Transverse colon (tissue), 4 donors: ENCODE data around the gene PSMF1. TPM values are rescaled to one million over a fixed set of nuclear protein-coding genes. Genes with fewer than 3 reads are reported as not detected.

Experiments used
- DNase-seq: peaks from one replicate; pipeline ENCODE4 v3.0.0-alpha.2; 2019
- H3K27ac ChIP-seq, 4 donors: fragments of 200-600 bp; sonication (generic); 2 replicates each; pipeline ENCODE4 v1.5.1; 2016 to 2018; ENCODE audit warnings: inconsistent platforms in 4 of 4
- H3K27me3 ChIP-seq: fragments of 200-600 bp; sonication (generic); 2 replicates; pipeline ENCODE4 v1.5.1; 2017; ENCODE audit warnings: inconsistent platforms
- H3K36me3 ChIP-seq, 4 donors: fragments of 200-600 bp; sonication (generic); 2 replicates each; pipeline ENCODE4 v1.5.1; 2017 to 2019; ENCODE audit warnings: inconsistent platforms in 4 of 4
- H3K4me1 ChIP-seq, 4 donors: fragments of 200-600 bp; sonication (generic); 2 replicates each; pipeline ENCODE4 v1.5.1; 2017 to 2020; ENCODE audit warnings: inconsistent platforms in 4 of 4
- H3K4me3 ChIP-seq, 4 donors: fragments of 200-600 bp; sonication (generic); 1 replicate in 1 of 4; 2 replicates in 3 of 4; pipeline versions ENCODE4 v1.5.1 to v1.6.1; 2017 to 2019; ENCODE audit warnings: inconsistent platforms in 4 of 4
- H3K9me3 ChIP-seq, 2 donors: fragments of 200-600 bp; sonication (generic); 2 replicates each; pipeline ENCODE4 v1.5.1; 2017 to 2019; ENCODE audit warnings: inconsistent platforms in 2 of 2
- EP300 ChIP-seq: sonication (generic); formaldehyde crosslinking; IDR thresholded peaks from one replicate; pipeline ENCODE4 v1.6.1; 2017; ENCODE audit warnings: antibody characterized with exemption, low read depth
- POLR2A ChIP-seq: fragments of 450-650 bp; IDR thresholded peaks from one replicate; pipeline ENCODE4 v1.6.1; 2016; ENCODE audit warnings: antibody characterized with exemption, mild to moderate bottlenecking, moderate library complexity
- POLR2AphosphoS5 ChIP-seq, 3 donors: sonication (generic); formaldehyde crosslinking; IDR thresholded peaks; one replicate each; pipeline ENCODE4 v1.6.1; 2016; ENCODE audit warnings: antibody characterized with exemption in 3 of 3
- WGBS, 2 donors: methylation state at CpG; one replicate each; pipeline ENCODE4 v1.1.5; 2018; ENCODE audit warnings: low coverage in 1 of 2; 5-methylcytosine and 5-hydroxymethylcytosine counted together
- in situ Hi-C, 4 donors: fragments of 200-750 bp; cut with MboI; loops; one replicate each; pipeline versions ENCODE4 v1.15.0 to v1.15.1; 2017; ENCODE audit warnings: low sequenced_read_pairs in 3 of 4, low pct_ligation_motif_present in 1 of 4, low pct_unique_long_range_greater_than_20kb in 1 of 4
- intact Hi-C: fragments of 100-400 bp; cut with DNase I; formaldehyde crosslinking; loops from one replicate; pipeline ENCODE4 v1.15.1; 2023; ENCODE audit warnings: low total_unique reads
- total RNA-seq, 4 donors: library from RNA; depleted of rRNA; stranded (reverse); fragments of >200 nt; gene quantifications; one replicate each; pipeline ENCODE4 v1.1.0, GENCODE V29; 2016
- TF ChIP-seq, protein P1 (sequence below), 5 experiments: fragments of 200-600 bp in 3 of 5; fragments of 450-650 bp in 2 of 5; sonication (generic) in 3 of 5; IDR thresholded peaks; 1 replicate in 2 of 5; 2 replicates in 3 of 5; pipeline ENCODE4 v1.5.1; 2016 to 2017; ENCODE audit warnings: antibody characterized with exemption in 5 of 5, inconsistent platforms in 3 of 5, mild to moderate bottlenecking in 2 of 5, moderate library complexity in 1 of 5

Gene PSMF1
- total RNA-seq, 4 donors from 2014 or later = 55.1 to 173 (median 120) TPM

GRCh38 chr20:1180949-1181348 lies 62.5 kb downstream of the PSMF1 start:
- WGBS, 2 donors = 92% methylated on average over 27 of the region's 27 CpGs; no CpG with 5 or more reads in 1 of the 2 donors
- Histone ChIP-seq H3K27me3 (peaks cover 24% of the 10 kb centered on the region), H3K36me3 (no peaks in the 10 kb centered on the region), H3K9me3 (no peaks in the 10 kb centered on the region), H3K27ac (no peak overlapping the region), H3K4me3 (no peak overlapping the region), H3K4me1 (peaks cover 6 to 15% (median 13%) of the 10 kb centered on the region in 4 donors)
- DNase-seq = no peak
- TF ChIP-seq POLR2A (no peak), POLR2AphosphoS5 (IDR thresholded peaks at IDR 0.05) (no peak), EP300 (no peak)
- TF ChIP-seq, protein P1, sequence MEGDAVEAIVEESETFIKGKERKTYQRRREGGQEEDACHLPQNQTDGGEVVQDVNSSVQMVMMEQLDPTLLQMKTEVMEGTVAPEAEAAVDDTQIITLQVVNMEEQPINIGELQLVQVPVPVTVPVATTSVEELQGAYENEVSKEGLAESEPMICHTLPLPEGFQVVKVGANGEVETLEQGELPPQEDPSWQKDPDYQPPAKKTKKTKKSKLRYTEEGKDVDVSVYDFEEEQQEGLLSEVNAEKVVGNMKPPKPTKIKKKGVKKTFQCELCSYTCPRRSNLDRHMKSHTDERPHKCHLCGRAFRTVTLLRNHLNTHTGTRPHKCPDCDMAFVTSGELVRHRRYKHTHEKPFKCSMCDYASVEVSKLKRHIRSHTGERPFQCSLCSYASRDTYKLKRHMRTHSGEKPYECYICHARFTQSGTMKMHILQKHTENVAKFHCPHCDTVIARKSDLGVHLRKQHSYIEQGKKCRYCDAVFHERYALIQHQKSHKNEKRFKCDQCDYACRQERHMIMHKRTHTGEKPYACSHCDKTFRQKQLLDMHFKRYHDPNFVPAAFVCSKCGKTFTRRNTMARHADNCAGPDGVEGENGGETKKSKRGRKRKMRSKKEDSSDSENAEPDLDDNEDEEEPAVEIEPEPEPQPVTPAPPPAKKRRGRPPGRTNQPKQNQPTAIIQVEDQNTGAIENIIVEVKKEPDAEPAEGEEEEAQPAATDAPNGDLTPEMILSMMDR (IDR thresholded peaks at IDR 0.05) = no peak
- in situ Hi-C loops (no loop called here), intact Hi-C loops (no loop called here)

DNA sequence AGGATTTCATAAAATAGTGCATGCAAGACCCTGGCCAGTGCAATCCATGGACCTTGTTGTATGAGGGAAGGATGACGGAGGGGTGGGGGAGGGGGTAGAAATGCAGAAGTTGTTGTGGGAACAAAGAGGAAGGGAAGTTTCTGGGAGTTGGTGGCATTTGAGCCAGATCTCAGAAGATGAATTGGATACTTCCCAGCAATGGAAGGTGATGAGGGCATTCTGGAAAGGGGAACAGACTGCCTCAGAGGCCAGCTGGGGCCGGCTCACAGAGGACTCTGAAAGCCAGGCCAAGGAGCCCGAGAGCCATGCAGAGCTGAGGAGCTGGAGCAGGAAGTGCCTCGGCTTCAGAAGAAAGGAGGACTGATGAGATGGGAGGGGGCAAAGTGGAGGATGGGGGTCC lies 63.7 kb downstream of the PSMF1 start:
- H3K36me3 ChIP-seq = no peaks in the 10 kb centered on the region
- H3K27ac ChIP-seq = no peak overlapping the region
- H3K9me3 ChIP-seq = no peaks in the 10 kb centered on the region
- WGBS, 2 donors = 47 to 66% methylated on average over 3 to 4 of the region's 4 CpGs
- peaks cover 7 to 19% (median 15%) of the 10 kb centered on the region in 4 donors for H3K4me1 ChIP-seq
- TF ChIP-seq POLR2AphosphoS5 (IDR thresholded peaks at IDR 0.05) (no peak), EP300 (no peak), POLR2A (no peak)
- TF ChIP-seq, protein P1 (IDR thresholded peaks at IDR 0.05) = no peak
- in situ Hi-C loops (no loop called here), intact Hi-C loops (no loop called here)
- no peak overlapping the region for H3K4me3 ChIP-seq
- DNase-seq = no peak
- peaks cover 25% of the 10 kb centered on the region for H3K27me3 ChIP-seq

DNA sequence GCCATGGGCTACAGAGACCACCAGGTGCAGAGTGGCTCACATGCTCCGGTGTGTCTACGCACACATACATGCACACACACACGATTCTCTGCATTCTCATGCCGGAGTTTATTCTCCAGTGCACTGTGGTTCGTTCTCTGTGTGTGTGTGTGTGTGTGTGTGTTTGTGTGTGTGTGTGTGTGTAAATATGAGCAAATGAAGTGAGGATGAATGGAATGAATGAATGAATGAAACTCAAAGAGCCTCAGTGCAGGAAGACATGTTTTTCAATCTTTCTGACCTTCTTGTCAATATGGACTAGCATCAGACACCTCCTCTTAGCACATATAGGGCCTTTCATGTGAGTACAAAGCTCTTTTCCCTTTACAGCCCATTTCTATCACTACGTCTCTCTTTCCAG lies 64.8 kb downstream of the PSMF1 start:
- TF ChIP-seq EP300 (no peak), POLR2AphosphoS5 (IDR thresholded peaks at IDR 0.05) (no peak), POLR2A (no peak)
- TF ChIP-seq, protein P1 (IDR thresholded peaks at IDR 0.05) = no peak
- Histone ChIP-seq H3K27me3 (peaks cover 25% of the 10 kb centered on the region), H3K9me3 (no peaks in the 10 kb centered on the region), H3K27ac (no peak overlapping the region), H3K4me1 (peaks cover 7 to 24% (median 22%) of the 10 kb centered on the region in 4 donors), H3K4me3 (no peak overlapping the region), H3K36me3 (no peaks in the 10 kb centered on the region)
- WGBS, 2 donors = 53 to 79% methylated on average over 4 to 6 of the region's 6 CpGs
- in situ Hi-C loops (no loop called here), intact Hi-C loops (no loop called here)
- DNase-seq = no peak

DNA sequence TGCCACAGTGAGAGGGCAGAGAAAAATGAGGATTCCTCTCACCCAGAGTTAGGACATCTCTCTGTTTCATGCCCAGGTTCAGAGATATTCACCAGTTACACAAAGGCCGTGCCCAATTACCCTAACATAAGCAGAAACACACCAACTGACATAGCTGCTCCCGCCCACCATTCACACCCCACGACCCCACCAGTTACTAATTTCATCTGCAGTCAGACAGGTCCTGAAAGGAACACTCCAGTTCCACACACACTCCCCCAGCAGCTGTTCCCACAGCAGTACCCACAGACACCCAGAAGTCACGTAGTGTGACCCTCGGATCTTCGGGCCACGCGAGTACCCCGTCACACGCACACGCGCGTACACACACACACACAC lies 65.8 kb downstream of the PSMF1 start:
- Histone ChIP-seq H3K36me3 (no peaks in the 10 kb centered on the region), H3K9me3 (no peaks in the 10 kb centered on the region), H3K4me1 (peaks cover 7 to 24% (median 22%) of the 10 kb centered on the region in 4 donors), H3K27me3 (peaks cover 25% of the 10 kb centered on the region), H3K4me3 (no peak overlapping the region), H3K27ac (no peak overlapping the region)
- TF ChIP-seq EP300 (no peak), POLR2A (no peak), POLR2AphosphoS5 (IDR thresholded peaks at IDR 0.05) (no peak)
- TF ChIP-seq, protein P1 (IDR thresholded peaks at IDR 0.05) = no peak
- in situ Hi-C loops (no loop called here), intact Hi-C loops (no loop called here)
- WGBS, 2 donors = 29% methylated on average over 13 of the region's 13 CpGs; no CpG with 5 or more reads in 1 of the 2 donors
- no peak for DNase-seq
